GM12878 (cell line): Measurements from ENCODE around the gene NXPE4. TPM values are rescaled to one million over a fixed set of nuclear protein-coding genes. Genes with fewer than 3 reads are reported as not detected.
A peak's percentile ranks its signal among the peaks of the same experiment; 100 is the strongest.

Experiments used
- EP300 ChIP-seq, 2 experiments: fragments of 150-350 bp in 1 of 2; IDR thresholded peaks; 2 replicates each; pipeline ENCODE4 v1.6.1; 2011 to 2012; ENCODE audit warnings: low read depth in 2 of 2, low read length in 2 of 2, borderline replicate concordance in 1 of 2, improper control_type of control experiment in 1 of 2, inconsistent platforms in 1 of 2; ENCODE audit not compliant: control insufficient read depth in 1 of 2
- IRF5 ChIP-seq: fragments of 450-650 bp; IDR thresholded peaks from 2 replicates; pipeline ENCODE4 v1.6.1; 2017; ENCODE audit warnings: borderline replicate concordance
- NFXL1 ChIP-seq: fragments of 450-650 bp; IDR thresholded peaks from 2 replicates; pipeline ENCODE4 v1.6.1; 2017; ENCODE audit warnings: antibody characterized with exemption, mild to moderate bottlenecking, borderline replicate concordance
- PBX3 ChIP-seq: IDR thresholded peaks from 2 replicates; pipeline ENCODE4 v1.6.1; 2011; ENCODE audit warnings: mild to moderate bottlenecking, low read depth, low read length, moderate library complexity; ENCODE audit not compliant: insufficient replicate concordance
- RELB ChIP-seq: fragments of 450-650 bp; IDR thresholded peaks from 2 replicates; pipeline ENCODE4 v1.6.1; 2017; ENCODE audit warnings: low read depth, mild to moderate bottlenecking, moderate library complexity
- SKIL ChIP-seq: fragments of 450-650 bp; IDR thresholded peaks from 2 replicates; pipeline ENCODE4 v1.6.1; 2017; ENCODE audit warnings: mild to moderate bottlenecking, low read depth, inconsistent platforms; ENCODE audit not compliant: poor library complexity, severe bottlenecking
- polyA plus RNA-seq, 11 experiments: library from polyadenylated mRNA; depleted of rRNA in 4 of 11; unstranded in 6 of 11; stranded (reverse) in 5 of 11; fragments of >200 nt; fragmentation: Nextera tagmentation in 4 of 11; fragmentation: Illumina TruSeq in 1 of 11; extraction: Ambion mirVana in 4 of 11; extraction: Trizol in 1 of 11; gene quantifications; 1 replicate in 1 of 11; 2 replicates in 10 of 11; pipeline versions ENCODE4 v1.2.1 to v1.2.3, GENCODE V29; 2011 to 2016; ENCODE audit warnings: inconsistent platforms in 2 of 11, missing spikeins in 2 of 11, low read depth in 1 of 11
- total RNA-seq, 4 experiments: library from RNA; depleted of rRNA in 3 of 4; stranded (reverse); fragments of >200 nt in 3 of 4; fragmentation: Illumina TruSeq in 1 of 4; extraction: Trizol in 1 of 4; gene quantifications; 2 replicates each; pipeline versions ENCODE4 v1.2.1 to v1.2.3, GENCODE V29; 2013 to 2021

Gene NXPE4
- total and polyA plus RNA-seq, 10 of the 15 experiments (the other 5 are each of a cell fraction or from before 2014, with no cell fraction given), result not detected

- TF ChIP-seq IRF5 (no peak), EP300 (IDR thresholded peaks at IDR 0.05; ENCODE audit: borderline replicate concordance in 1 of 2, control insufficient read depth in 1 of 2, low read depth in 2 of 2, low read length in 2 of 2) (no peak), SKIL (peak; percentile 23), PBX3 (no peak), NFXL1 (0 out of 2 replicates have a peak, but pooled peaks have one; percentile 66), RELB (peak; percentile 10; the same call in 1 of the 2 replicates)
Observed at GRCh38 chr11:114606003-114606801, 10.6 kb upstream of the NXPE4 start (continued).
